Transverse colon (tissue), 4 donors: ENCODE measurements around the gene PEAR1.

ENCODE experiments used
- CTCF ChIP-seq, 5 experiments: fragments of 200-600 bp in 3 of 5; fragments of 450-650 bp in 2 of 5; sonication (generic) in 3 of 5; IDR thresholded peaks; 1 replicate in 2 of 5; 2 replicates in 3 of 5; pipeline ENCODE4 v1.5.1; 2016 to 2017; ENCODE audit warnings: antibody characterized with exemption in 5 of 5, inconsistent platforms in 3 of 5, mild to moderate bottlenecking in 2 of 5, moderate library complexity in 1 of 5
- POLR2AphosphoS5 ChIP-seq, 3 donors: sonication (generic); formaldehyde crosslinking; IDR thresholded peaks; one replicate each; pipeline ENCODE4 v1.6.1; 2016; ENCODE audit warnings: antibody characterized with exemption in 3 of 3

GRCh38 chr1:156849151-156849496 is 44.4 kb upstream of the PEAR1 start:
- no peak for TF ChIP-seq CTCF (IDR thresholded peaks at IDR 0.05)
- no peak for TF ChIP-seq POLR2AphosphoS5 (IDR thresholded peaks at IDR 0.05)
